HG03558 (cell line): ENCODE measurements around the gene FAM8A1.

Experiments used
- ATAC-seq: cut with Tn5 transposase; IDR thresholded peaks from one replicate; pipeline ENCODE4 v1.9.1; 2021; ENCODE audit warnings: moderate number of reproducible peaks; ENCODE audit not compliant: unreplicated experiment; ENCODE audit errors: extremely low read depth

Gene FAM8A1

GRCh38 chr6:17653198-17653882 is 53.2 kb downstream of the FAM8A1 start:
- ATAC-seq = no peak

- no peak for ATAC-seq
Observed at GRCh38 chr6:17656092-17656491, 56.0 kb downstream of the FAM8A1 start.

- no peak for ATAC-seq
Observed at GRCh38 chr6:17656644-17657043, 56.5 kb downstream of the FAM8A1 start.
